Fibroblast of lung (primary cell): ENCODE measurements around the gene POSTN.

Experiments used
- EZH2 ChIP-seq: IDR thresholded peaks from 2 replicates; pipeline ENCODE4 v1.5.1; 2012; ENCODE audit warnings: low read length, control low read depth, mild to moderate bottlenecking; ENCODE audit errors: missing control alignments
- TF ChIP-seq, protein P1 (sequence below), 2 donors: IDR thresholded peaks in 1 of 2; conservative IDR thresholded peaks in 1 of 2; 1 replicate in 1 of 2; 2 replicates in 1 of 2; pipeline ENCODE4 v1.5.1; 2011 to 2012; ENCODE audit warnings: low read length in 2 of 2, control low read depth in 1 of 2, inconsistent platforms in 1 of 2, low read depth in 1 of 2, mild to moderate bottlenecking in 1 of 2

DNA sequence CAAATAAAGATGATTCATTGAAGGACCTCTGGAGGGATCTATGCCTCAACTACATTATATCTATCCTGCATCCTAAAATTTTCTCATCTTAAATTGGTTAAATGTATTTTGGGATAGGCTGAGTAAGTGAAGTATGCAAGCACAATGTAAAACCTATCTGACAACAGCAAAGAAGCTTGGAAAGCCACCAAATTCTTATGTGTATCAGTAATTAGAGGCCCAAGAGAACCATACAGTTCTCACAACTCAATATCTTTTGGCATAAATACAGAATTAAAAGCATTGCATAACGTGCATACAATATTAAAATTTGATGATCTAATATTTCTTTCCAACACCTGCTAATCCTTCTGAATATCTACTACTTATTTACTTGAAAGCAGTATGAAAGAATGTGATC lies 13.0 kb downstream of the POSTN start:
- TF ChIP-seq, protein P1, sequence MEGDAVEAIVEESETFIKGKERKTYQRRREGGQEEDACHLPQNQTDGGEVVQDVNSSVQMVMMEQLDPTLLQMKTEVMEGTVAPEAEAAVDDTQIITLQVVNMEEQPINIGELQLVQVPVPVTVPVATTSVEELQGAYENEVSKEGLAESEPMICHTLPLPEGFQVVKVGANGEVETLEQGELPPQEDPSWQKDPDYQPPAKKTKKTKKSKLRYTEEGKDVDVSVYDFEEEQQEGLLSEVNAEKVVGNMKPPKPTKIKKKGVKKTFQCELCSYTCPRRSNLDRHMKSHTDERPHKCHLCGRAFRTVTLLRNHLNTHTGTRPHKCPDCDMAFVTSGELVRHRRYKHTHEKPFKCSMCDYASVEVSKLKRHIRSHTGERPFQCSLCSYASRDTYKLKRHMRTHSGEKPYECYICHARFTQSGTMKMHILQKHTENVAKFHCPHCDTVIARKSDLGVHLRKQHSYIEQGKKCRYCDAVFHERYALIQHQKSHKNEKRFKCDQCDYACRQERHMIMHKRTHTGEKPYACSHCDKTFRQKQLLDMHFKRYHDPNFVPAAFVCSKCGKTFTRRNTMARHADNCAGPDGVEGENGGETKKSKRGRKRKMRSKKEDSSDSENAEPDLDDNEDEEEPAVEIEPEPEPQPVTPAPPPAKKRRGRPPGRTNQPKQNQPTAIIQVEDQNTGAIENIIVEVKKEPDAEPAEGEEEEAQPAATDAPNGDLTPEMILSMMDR (conservative IDR thresholded peaks at IDR 0.05 in 1 of 2, IDR thresholded peaks at IDR 0.05 in 1 of 2; ENCODE audit: low read depth in 1 of 2, low read length in 2 of 2) = no peak
- no peak for TF ChIP-seq EZH2
